ENCODE measurements around the gene SLC34A3.
A peak's percentile ranks its signal among the peaks of the same experiment; 100 is the strongest.

The SLC34A3 gene

DNA sequence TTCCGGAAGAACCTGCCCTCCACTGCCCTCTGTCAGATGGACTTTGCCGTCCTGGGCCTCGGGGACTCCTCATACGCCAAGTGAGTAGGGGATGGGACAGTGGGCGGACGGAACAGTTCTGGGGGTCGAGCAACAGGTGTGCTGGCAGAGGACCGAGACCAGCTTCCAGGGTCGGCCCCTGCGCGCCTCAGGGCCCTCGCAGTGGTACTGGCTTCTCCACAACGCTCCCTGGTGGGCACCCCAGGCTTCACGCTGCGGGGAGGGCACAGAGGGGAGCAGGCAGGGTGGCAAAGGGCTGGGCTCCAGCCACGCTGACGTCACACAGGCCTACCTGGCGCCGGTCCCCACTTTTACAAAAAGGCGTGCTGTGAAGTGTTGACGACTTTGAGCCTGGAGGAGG lies 18.2 kb upstream of the SLC34A3 start:
- DNase-seq (ENCODE audit: low read depth): no peak
- TF ChIP-seq, protein P1, sequence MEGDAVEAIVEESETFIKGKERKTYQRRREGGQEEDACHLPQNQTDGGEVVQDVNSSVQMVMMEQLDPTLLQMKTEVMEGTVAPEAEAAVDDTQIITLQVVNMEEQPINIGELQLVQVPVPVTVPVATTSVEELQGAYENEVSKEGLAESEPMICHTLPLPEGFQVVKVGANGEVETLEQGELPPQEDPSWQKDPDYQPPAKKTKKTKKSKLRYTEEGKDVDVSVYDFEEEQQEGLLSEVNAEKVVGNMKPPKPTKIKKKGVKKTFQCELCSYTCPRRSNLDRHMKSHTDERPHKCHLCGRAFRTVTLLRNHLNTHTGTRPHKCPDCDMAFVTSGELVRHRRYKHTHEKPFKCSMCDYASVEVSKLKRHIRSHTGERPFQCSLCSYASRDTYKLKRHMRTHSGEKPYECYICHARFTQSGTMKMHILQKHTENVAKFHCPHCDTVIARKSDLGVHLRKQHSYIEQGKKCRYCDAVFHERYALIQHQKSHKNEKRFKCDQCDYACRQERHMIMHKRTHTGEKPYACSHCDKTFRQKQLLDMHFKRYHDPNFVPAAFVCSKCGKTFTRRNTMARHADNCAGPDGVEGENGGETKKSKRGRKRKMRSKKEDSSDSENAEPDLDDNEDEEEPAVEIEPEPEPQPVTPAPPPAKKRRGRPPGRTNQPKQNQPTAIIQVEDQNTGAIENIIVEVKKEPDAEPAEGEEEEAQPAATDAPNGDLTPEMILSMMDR (IDR thresholded peaks at IDR 0.05; ENCODE audit: control insufficient read depth, insufficient read depth, low read depth, low read length, missing control alignments): no peak
- no peak overlapping the region for H3K4me3 ChIP-seq (ENCODE audit: control insufficient read depth, low read depth, low read length)

DNA sequence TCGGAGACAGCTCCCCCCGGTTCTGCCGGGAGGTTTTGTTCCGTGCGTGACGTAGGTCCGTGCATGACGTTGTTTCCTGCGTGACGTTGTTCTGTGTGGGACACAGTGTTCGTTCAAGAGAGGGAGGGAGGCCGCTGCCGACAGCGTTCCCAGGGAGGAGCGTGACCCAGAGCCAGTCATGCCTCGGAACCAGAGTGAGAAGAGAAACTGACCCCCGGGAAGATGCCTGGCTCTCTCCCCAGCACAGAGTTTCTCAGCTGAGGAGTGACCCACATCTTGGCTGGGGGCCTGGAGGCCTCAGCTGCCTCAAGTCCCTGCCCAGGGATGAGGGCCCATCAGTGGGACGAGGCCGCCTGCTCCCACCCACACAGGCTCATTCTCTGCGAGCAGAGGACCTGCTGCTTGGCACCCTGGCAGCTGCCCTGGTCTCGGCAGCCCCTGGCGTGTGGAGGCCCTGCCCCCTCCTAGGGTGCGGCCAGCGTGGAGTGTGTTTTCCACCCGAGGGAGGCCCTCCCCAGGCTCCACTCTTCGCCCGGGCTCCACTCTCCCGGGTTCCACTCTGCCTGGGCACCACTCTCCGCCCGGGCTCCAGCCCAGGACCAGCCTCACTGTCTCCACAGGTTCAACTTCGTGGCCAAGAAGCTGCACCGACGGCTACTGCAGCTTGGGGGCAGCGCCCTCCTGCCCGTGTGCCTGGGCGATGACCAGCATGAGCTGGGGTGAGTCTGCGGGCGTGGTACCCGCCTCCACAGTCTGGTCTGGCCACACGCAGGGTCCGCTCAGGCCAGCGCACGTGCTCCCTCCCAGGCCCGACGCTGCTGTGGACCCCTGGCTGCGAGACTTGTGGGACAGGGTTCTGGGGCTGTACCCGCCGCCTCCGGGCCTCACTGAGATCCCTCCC lies 17.3 kb upstream of the SLC34A3 start:
- TF ChIP-seq, protein P1 (IDR thresholded peaks at IDR 0.05; ENCODE audit: control insufficient read depth, insufficient read depth, low read depth, low read length, missing control alignments): peak; percentile 7
- DNase-seq (ENCODE audit: low read depth): no peak
- H3K4me3 ChIP-seq (ENCODE audit: control insufficient read depth, low read depth, low read length): no peak overlapping the region

DNA sequence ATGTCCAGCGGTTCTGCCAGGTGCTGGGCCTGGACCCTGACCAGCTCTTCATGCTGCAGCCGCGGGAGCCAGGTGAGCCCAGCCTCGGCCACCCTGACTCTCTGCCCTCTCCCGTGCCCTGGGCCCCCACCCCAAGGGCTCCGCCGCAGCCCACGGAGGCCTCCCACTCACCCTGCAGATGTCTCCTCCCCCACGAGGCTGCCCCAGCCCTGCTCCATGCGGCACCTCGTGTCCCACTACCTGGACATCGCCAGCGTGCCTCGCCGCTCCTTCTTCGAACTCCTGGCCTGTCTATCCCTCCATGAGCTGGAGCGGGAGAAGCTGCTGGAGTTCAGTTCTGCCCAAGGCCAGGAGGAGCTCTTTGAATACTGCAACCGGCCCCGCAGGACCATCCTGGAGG lies 16.1 kb upstream of the SLC34A3 start:
- DNase-seq (ENCODE audit: low read depth): no peak
- TF ChIP-seq, protein P1 (IDR thresholded peaks at IDR 0.05; ENCODE audit: control insufficient read depth, insufficient read depth, low read depth, low read length, missing control alignments): no peak
- no peak overlapping the region for H3K4me3 ChIP-seq (ENCODE audit: control insufficient read depth, low read depth, low read length)

DNA sequence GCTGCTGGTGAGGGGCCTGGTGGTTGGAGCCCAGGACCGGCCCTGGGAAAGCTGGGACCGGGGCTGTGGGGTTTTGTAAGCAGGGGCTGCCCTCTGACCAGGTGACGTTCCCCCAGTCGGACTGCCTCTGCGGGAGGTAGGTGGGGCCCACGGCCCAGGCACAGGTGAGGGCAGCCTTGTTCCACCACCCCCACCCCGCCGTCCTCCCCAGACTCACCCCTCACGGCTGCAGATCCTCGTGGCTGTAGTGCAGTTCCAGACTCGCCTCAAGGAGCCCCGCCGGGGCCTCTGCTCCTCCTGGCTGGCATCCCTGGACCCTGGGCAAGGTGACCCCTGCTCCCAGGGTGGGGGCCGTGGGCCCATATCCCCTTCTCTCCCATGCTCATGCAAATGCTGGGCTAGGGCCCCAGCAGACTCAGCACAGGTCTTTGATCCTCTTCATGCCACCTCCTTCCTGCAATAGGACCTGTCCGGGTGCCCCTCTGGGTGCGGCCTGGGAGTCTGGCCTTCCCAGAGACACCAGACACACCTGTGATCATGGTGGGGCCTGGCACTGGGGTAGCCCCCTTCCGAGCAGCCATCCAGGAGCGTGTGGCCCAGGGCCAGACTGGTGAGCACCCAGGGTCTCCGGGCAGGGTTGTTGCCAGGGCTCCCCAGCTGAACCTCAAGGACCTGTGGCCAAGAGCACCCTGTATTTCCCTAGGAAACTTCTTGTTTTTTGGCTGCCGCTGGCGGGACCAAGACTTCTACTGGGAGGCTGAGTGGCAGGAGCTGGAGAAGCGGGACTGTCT lies 15.3 kb upstream of the SLC34A3 start:
- no peak overlapping the region for H3K4me3 ChIP-seq (ENCODE audit: control insufficient read depth, low read depth, low read length)
- DNase-seq (ENCODE audit: low read depth): no peak
- TF ChIP-seq, protein P1 (IDR thresholded peaks at IDR 0.05; ENCODE audit: control insufficient read depth, insufficient read depth, low read depth, low read length, missing control alignments): no peak

DNA sequence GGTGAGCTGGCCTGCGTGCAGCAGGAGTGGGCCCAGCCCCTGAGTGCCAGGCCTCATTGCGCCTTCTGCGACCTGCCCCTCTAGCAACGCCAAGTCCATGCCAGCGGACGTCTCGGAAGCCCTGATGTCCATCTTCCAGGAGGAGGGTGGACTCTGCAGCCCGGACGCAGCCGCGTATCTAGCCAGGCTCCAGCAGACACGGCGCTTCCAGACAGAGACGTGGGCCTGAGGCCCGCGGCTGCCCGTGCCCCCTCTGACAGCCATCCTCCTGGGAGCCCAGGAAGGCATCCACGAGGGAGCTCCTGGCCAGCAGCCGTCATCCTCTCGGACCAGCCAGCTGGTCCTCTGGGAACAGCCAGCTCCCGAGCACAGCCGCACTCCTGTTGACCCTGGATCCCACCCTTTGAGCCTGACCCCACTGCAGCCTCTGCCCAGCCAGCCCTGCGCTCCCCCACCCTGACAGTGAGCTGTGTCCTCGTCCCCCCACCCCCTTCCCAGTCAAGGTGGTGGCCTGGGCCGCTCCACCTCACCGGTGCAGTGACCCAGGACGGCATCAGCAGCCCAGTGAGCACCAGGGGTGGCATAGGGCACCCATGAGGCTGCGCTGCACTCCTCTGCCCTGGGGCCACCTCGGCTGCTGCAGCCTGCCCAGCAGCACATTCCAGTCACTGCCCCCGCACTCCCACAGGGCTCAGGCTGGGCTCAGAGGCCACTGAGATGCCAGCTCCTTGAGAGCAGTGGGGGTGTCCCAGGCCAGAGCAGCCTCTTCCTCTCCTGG lies 14.3 kb upstream of the SLC34A3 start:
- no peak overlapping the region for H3K4me3 ChIP-seq (ENCODE audit: control insufficient read depth, low read depth, low read length)
- TF ChIP-seq, protein P1 (IDR thresholded peaks at IDR 0.05; ENCODE audit: control insufficient read depth, insufficient read depth, low read depth, low read length, missing control alignments): no peak

More for the DNA sequence above, 14.3 kb upstream of the SLC34A3 start:
- no peak for DNase-seq (ENCODE audit: low read depth)

Measured in AG09309 (cell line).